Endothelial cell (in vitro differentiated cells): ENCODE measurements around the gene TFPI2. TPM values are rescaled to one million over a fixed set of nuclear protein-coding genes. Genes with fewer than 3 reads are reported as not detected.

ENCODE experiments used
- DNase-seq: peaks from one replicate; pipeline ENCODE4 v3.0.0; 2021; ENCODE audit warnings: low spot score
- H3K27ac Mint-ChIP-seq: one replicate; pipeline ENCODE4 v1.8.0; 2021; ENCODE audit warnings: mixed read lengths, inconsistent platforms; ENCODE audit not compliant: unreplicated experiment
- H3K27me3 Mint-ChIP-seq: one replicate; pipeline ENCODE4 v1.8.0; 2021; ENCODE audit warnings: mild to moderate bottlenecking, moderate library complexity, mixed read lengths, inconsistent platforms; ENCODE audit not compliant: unreplicated experiment
- H3K36me3 Mint-ChIP-seq: one replicate; pipeline ENCODE4 v1.8.0; 2021; ENCODE audit warnings: mild to moderate bottlenecking, low read depth, mixed read lengths, inconsistent platforms; ENCODE audit not compliant: unreplicated experiment
- H3K4me1 Mint-ChIP-seq: one replicate; pipeline ENCODE4 v1.8.0; 2021; ENCODE audit warnings: mild to moderate bottlenecking, mixed read lengths, inconsistent platforms; ENCODE audit not compliant: unreplicated experiment
- H3K4me3 Mint-ChIP-seq: one replicate; pipeline ENCODE4 v1.8.0; 2021; ENCODE audit warnings: mild to moderate bottlenecking, mixed read lengths, inconsistent platforms; ENCODE audit not compliant: unreplicated experiment
- H3K9me3 Mint-ChIP-seq: one replicate; pipeline ENCODE4 v1.8.0; 2021; ENCODE audit warnings: mixed read lengths, inconsistent platforms; ENCODE audit not compliant: unreplicated experiment
- total RNA-seq: library from RNA; stranded (reverse); fragmentation: NEBNext Ultra II Directional; extraction: Animal tissue kit (Norgen Biotek cat#: 25700); gene quantifications from one replicate; pipeline ENCODE4 v1.2.1, GENCODE V29; 2021; ENCODE audit not compliant: unreplicated experiment
- TF ChIP-seq, protein P1 (sequence below): fragments of 200-600 bp; sonication (generic); IDR thresholded peaks from one replicate; pipeline ENCODE4 v1.5.0; 2021; ENCODE audit warnings: antibody characterized with exemption; ENCODE audit not compliant: unreplicated experiment

TFPI2 gene
- total RNA-seq, 1 donor from 2014 or later, result 1.9 TPM

DNA sequence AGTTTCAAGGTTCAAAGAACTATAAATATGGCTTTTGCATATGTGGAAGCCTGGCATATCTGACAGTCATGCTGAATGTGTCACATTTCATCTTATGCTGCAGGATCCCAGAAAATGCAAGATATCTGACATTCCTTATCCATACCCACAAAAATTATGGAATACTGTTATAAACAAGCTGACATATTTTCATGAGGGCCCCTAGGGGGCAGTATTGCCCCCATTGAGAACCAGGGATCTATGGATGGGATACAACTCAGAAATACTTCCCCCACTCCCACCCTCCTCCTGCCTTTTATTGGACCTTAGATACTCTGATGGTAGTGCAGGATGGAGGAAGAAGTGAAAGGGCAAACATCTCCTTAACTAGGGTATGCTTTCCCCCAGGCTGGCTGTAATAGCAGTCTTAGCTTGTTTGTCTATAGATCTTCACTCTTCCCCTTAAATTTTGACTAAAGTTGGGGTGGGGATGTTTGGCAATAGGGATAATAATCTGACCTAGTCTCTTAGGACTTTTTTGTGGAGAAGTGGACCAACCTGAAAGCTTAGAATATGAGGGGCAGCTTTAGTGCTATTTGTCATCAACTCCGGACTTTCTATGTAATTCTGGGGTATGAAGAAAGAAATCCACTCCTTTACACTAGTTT lies 12.3 kb upstream of the TFPI2 start:
- Mint-ChIP-seq H3K27ac (no peak overlapping the region), H3K9me3 (no peaks in the 10 kb centered on the region), H3K36me3 (no peaks in the 10 kb centered on the region), H3K4me1 (peaks cover 4% of the 10 kb centered on the region), H3K4me3 (no peak overlapping the region), H3K27me3 (no peaks in the 10 kb centered on the region)
- peak; percentile 20 for DNase-seq
- TF ChIP-seq, protein P1, sequence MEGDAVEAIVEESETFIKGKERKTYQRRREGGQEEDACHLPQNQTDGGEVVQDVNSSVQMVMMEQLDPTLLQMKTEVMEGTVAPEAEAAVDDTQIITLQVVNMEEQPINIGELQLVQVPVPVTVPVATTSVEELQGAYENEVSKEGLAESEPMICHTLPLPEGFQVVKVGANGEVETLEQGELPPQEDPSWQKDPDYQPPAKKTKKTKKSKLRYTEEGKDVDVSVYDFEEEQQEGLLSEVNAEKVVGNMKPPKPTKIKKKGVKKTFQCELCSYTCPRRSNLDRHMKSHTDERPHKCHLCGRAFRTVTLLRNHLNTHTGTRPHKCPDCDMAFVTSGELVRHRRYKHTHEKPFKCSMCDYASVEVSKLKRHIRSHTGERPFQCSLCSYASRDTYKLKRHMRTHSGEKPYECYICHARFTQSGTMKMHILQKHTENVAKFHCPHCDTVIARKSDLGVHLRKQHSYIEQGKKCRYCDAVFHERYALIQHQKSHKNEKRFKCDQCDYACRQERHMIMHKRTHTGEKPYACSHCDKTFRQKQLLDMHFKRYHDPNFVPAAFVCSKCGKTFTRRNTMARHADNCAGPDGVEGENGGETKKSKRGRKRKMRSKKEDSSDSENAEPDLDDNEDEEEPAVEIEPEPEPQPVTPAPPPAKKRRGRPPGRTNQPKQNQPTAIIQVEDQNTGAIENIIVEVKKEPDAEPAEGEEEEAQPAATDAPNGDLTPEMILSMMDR, result peak; percentile 94

DNA sequence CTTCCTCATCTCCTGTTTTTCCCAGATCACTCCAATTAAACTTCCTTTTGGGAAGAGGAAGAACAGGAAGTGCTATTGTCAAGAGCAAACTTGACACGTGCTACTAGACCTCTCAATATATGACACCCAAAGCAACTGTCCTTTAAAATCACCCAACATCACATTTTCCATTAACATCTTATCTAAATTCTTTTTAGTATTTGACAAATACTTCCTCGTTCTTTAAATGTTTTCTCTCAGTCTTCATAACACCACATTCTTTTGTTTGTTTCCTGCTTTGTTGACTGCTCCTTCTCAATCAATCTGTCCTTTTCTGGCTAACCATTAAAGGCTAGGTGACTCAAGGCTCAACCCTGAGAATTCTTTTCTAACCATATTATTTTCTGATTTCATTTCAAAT lies 7.1 kb upstream of the TFPI2 start:
- H3K27ac Mint-ChIP-seq, result no peak overlapping the region
- no peak for DNase-seq
- peaks cover 3% of the 10 kb centered on the region for H3K27me3 Mint-ChIP-seq
- peaks cover 15% of the 10 kb centered on the region for H3K4me1 Mint-ChIP-seq
- TF ChIP-seq, protein P1, result no peak
- no peaks in the 10 kb centered on the region for H3K36me3 Mint-ChIP-seq
- H3K4me3 Mint-ChIP-seq, result no peak overlapping the region
- no peaks in the 10 kb centered on the region for H3K9me3 Mint-ChIP-seq

DNA sequence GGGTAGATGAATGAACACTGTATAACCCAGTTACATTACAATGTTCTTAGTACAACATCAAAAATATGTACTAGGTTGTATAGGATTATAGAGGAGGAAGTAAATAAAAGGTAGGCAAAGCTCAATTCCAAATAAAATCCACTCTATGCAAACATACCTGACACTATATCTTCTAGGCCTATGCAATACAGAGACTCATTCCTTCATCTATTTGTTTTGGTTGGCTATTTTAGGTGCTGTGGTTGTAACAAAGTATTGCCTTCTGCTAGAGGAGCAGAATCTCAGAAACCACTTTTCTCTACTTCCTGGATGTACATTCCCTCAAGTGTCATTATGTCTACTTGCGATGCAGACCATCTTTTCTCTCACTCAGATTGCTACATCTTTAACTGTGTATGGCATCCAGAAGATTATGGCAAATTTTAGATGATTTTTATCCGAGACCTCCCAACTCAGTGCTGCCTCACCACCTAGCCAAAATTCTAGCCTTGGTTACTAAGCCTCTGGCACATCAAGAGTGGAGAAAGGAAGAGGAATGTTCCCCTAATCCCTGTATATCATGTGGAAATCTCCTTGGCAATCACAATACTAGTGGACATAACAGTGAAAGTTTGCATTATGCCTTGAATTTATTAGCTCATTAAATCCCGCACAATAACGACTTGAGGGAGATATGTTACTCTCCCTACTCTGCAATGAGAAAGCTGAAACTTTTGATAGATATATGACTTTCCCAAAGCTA lies 5.5 kb upstream of the TFPI2 start:
- no peak overlapping the region for H3K27ac Mint-ChIP-seq
- TF ChIP-seq, protein P1, result no peak
- DNase-seq, result no peak
- peaks cover 3% of the 10 kb centered on the region for H3K27me3 Mint-ChIP-seq
- peaks cover 15% of the 10 kb centered on the region for H3K4me1 Mint-ChIP-seq
- H3K9me3 Mint-ChIP-seq, result no peaks in the 10 kb centered on the region
- no peak overlapping the region for H3K4me3 Mint-ChIP-seq
- no peaks in the 10 kb centered on the region for H3K36me3 Mint-ChIP-seq

DNA sequence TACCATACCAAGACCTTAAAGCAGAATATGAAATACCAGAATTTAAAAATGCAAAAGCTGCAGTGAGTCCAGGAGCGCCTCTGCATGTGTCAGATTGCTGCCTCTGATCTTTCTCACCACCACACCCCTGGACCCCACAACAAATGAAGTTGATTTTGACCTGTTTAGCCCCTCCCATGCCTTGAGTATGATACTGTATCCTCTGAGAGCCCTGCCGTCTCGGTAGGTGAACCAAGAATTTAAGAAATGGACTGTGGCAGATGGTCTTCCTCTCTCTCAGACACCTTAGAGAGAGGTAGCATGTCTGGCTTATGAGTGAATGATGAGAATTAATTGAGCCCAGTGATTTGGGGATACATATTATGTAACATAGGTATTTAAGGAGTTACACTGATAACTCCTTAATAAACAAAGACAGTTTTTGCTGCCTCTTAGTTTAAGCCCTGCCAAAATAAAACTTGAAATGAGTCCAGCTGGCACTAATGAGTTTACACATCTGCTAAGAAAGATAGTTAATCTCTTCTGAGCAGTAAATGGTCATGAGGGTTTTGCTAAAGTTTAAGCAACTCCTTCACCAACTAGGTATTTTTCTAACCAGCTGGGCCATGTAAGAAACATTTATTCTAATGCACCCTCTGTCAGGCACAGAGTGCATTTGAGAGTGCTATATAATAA lies 4.5 kb upstream of the TFPI2 start:
- TF ChIP-seq, protein P1, result no peak
- no peak overlapping the region for H3K4me3 Mint-ChIP-seq
- peaks cover under 1% of the 10 kb centered on the region for H3K36me3 Mint-ChIP-seq
- H3K27ac Mint-ChIP-seq, result no peak overlapping the region
- H3K9me3 Mint-ChIP-seq, result no peaks in the 10 kb centered on the region
- DNase-seq, result no peak
- H3K4me1 Mint-ChIP-seq, result peaks cover 15% of the 10 kb centered on the region
- peaks cover 3% of the 10 kb centered on the region for H3K27me3 Mint-ChIP-seq
